Measurements from ENCODE around the gene CLTCL1. TPM values are rescaled to one million over a fixed set of nuclear protein-coding genes. Genes with fewer than 3 reads are reported as not detected.

CLTCL1 gene
- total and polyA plus RNA-seq, 10 donors: 1.0 to 12.4 (median 6.1) TPM

GRCh38 chr22:19182472-19183157 lies 108.9 kb downstream of the CLTCL1 start:
- H3K9me3 ChIP-seq: no peaks in the 10 kb centered on the region
- peaks cover 8 to 20% (median 13%) of the 10 kb centered on the region in 6 donors for H3K4me1 ChIP-seq
- intact Hi-C loops (cut with DNase I; ENCODE audit: low total_unique reads): no loop called here
- H3K27me3 ChIP-seq (replicated peaks in 1 of 7): no peaks in the 10 kb centered on the region
- 52 to 70% (median 62%) methylated on average over 5 to 9 of the region's 9 CpGs for WGBS, 5 donors
- H3K27ac ChIP-seq: no peak overlapping the region
- no peak for DNase-seq
- no peak overlapping the region for H3K4me3 ChIP-seq
- TF ChIP-seq CTCF (IDR thresholded peaks at IDR 0.05 in 8 of 11, conservative IDR thresholded peaks at IDR 0.05 in 3 of 11) (no peak), POLR2AphosphoS5 (IDR thresholded peaks at IDR 0.05) (no peak), POLR2A (IDR thresholded peaks at IDR 0.05) (no peak)
- H3K36me3 ChIP-seq: peaks cover 0 to 56% (median 0%) of the 10 kb centered on the region in 6 donors

GRCh38 chr22:19181786-19182471 lies 109.6 kb downstream of the CLTCL1 start:
- WGBS, 5 donors: 48 to 54% (median 51%) methylated on average over 6 to 12 of the region's 12 CpGs
- Histone ChIP-seq H3K36me3 (peaks cover 0 to 49% (median 0%) of the 10 kb centered on the region in 6 donors), H3K4me1 (peaks cover 15 to 27% (median 20%) of the 10 kb centered on the region in 6 donors), H3K9me3 (no peaks in the 10 kb centered on the region), H3K27ac (no peak overlapping the region), H3K27me3 (replicated peaks in 1 of 7) (no peaks in the 10 kb centered on the region), H3K4me3 (no peak overlapping the region)
- intact Hi-C loops (cut with DNase I; ENCODE audit: low total_unique reads): no loop called here
- TF ChIP-seq CTCF (IDR thresholded peaks at IDR 0.05 in 8 of 11, conservative IDR thresholded peaks at IDR 0.05 in 3 of 11): no peak
- no peak for TF ChIP-seq POLR2A (IDR thresholded peaks at IDR 0.05)
- TF ChIP-seq POLR2AphosphoS5 (IDR thresholded peaks at IDR 0.05): no peak
- DNase-seq: no peak

GRCh38 chr22:19180740-19181410 lies 110.6 kb downstream of the CLTCL1 start:
- H3K27ac ChIP-seq: no peak overlapping the region
- no peak for DNase-seq
- TF ChIP-seq POLR2A (IDR thresholded peaks at IDR 0.05): no peak
- TF ChIP-seq POLR2AphosphoS5 (IDR thresholded peaks at IDR 0.05): no peak
- TF ChIP-seq CTCF (IDR thresholded peaks at IDR 0.05 in 8 of 11, conservative IDR thresholded peaks at IDR 0.05 in 3 of 11): no peak
- no peak overlapping the region for H3K4me3 ChIP-seq
- intact Hi-C loops (cut with DNase I; ENCODE audit: low total_unique reads): no loop called here
- peaks cover 17 to 37% (median 26%) of the 10 kb centered on the region in 6 donors for H3K4me1 ChIP-seq
- peaks cover 0 to 49% (median 0%) of the 10 kb centered on the region in 6 donors for H3K36me3 ChIP-seq
- no peaks in the 10 kb centered on the region for H3K27me3 ChIP-seq (replicated peaks in 1 of 7)
- WGBS, 5 donors: 93 to 96% (median 93%) methylated on average over 11 of the region's 11 CpGs
- H3K9me3 ChIP-seq: no peaks in the 10 kb centered on the region

GRCh38 chr22:19180234-19180633 lies 111.3 kb downstream of the CLTCL1 start:
- no peaks in the 10 kb centered on the region for H3K27me3 ChIP-seq (replicated peaks in 1 of 7)
- TF ChIP-seq POLR2AphosphoS5 (IDR thresholded peaks at IDR 0.05) (no peak), CTCF (IDR thresholded peaks at IDR 0.05 in 8 of 11, conservative IDR thresholded peaks at IDR 0.05 in 3 of 11) (no peak), POLR2A (IDR thresholded peaks at IDR 0.05) (no peak)
- WGBS, 5 donors: 84 to 100% (median 92%) methylated on average over 3 to 9 of the region's 9 CpGs
- peaks cover 17 to 44% (median 30%) of the 10 kb centered on the region in 6 donors for H3K4me1 ChIP-seq
- DNase-seq: no peak
- no peaks in the 10 kb centered on the region for H3K9me3 ChIP-seq
- no peak overlapping the region for H3K4me3 ChIP-seq
- intact Hi-C loops (cut with DNase I; ENCODE audit: low total_unique reads): no loop called here
- no peak overlapping the region for H3K27ac ChIP-seq
- H3K36me3 ChIP-seq: peaks cover 0 to 50% (median 0%) of the 10 kb centered on the region in 6 donors
